GM21447 (cell line): Measurements from ENCODE around the gene TBCA.

Source experiments
- ATAC-seq: cut with Tn5 transposase; IDR thresholded peaks from one replicate; pipeline ENCODE4 v1.9.1; 2021; ENCODE audit not compliant: unreplicated experiment

TBCA gene

DNA sequence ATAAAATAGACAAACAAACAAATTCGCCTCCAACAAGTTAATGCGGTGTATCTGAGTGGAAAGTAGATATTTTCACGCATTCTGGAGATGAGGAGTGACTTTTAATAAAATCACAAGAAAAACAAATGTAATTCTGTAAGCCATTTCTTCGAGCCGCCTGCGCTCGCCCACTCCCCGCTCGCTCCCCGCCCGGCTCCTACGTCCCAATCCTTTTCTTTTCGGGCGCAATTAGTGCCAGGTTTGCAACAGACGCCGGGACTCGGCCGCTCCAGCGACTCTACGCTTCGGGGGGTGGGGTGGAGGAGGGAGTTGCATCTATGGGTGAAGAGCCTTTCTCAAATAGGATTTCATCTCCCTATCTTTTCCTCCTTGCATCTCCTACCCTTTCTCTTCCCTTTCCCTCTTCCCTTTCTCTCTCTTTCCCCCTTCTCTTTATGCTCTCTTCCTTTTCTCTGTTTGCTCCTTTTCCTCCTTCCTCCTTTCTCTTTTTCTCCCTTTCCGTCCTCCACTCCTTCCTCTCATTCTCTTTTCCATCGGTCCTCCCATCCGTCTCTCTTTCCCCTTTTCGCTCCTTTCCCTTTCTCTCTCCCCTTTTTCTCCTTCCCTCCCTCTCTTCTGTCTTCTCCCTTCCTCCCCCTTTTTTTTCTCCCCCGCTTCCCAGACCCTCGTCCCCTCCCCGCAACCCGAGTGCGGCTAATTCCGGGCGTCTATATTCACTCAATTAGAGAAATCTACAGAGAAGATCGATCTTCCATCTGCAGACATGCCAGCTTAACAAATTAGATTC, 131.6 kb downstream of the TBCA start:
- no peak for ATAC-seq

DNA sequence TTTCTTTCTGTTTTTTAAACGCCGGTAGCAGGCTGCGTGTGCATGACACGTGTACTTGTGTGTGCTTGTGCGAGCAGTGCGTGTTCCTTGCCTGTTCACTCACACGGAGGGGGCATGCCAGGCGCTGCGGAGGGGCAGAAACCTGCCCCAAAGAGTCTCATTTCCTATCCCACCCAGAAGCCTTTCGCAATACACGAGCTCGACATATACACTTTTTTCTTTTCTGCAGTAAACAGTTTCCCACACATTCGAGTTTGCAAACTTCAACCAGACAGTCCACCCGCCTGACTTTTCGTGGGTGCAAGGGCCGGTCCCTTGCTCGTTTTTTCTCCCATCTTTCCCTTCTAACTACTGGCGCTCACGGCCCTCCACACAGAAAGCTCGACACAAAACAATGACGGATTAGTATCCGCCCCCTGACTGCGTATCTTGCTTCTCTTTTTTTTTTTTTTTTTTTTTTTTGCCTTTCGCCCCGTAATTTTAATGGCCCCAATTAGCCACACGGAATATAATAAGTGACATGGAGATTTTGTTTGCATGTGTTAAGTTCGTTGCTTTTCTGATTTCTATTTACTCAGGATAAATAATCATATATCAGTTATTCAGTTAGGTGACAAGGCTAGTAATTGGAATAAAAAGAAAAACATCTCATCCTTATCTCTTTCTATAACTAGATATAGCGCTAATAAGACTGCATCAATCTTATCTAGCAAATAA, 132.3 kb downstream of the TBCA start:
- ATAC-seq = no peak

DNA sequence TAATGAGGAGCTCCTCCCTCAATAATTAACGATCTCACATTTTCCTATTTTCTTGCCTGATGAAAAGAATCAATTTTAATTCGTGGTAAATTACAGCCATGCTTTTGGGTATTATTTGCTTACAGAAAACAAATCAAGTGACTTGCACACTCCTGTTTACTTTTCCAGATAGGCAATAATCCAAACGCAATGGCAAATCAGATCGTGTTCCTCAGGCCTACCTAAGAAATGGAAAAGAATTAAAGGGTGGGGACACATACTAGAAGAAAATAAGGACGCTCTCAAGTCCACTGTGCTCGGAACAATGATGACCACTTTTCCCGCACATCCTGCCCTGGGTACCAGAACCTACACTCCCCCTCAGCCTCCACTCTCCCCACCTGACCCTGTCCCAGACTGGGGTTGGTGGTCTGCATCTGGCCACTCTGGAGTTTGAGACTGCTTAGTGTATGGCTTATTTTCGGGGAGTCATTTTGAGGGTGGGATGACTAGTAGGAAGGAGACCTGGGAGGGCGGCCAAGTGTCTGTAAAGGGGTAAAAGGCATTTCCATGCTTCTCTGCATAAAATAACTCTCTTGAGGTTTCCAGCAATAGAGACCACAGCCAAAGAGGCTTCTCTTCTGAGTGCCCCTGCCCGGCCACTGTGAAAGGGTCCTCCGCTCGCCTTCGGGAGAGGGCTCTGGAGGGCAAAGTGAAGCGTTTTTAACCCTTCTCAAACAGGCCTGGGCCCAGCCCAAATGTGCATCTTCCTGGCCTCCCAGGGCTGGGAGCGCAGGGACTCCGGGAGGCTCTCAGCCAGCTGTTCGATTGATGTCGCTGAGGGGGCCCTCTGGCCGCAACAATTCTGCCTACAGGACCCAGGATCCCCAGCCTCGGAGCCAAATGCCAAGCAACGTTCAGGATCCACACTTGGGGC, 133.1 kb downstream of the TBCA start:
- no peak for ATAC-seq

DNA sequence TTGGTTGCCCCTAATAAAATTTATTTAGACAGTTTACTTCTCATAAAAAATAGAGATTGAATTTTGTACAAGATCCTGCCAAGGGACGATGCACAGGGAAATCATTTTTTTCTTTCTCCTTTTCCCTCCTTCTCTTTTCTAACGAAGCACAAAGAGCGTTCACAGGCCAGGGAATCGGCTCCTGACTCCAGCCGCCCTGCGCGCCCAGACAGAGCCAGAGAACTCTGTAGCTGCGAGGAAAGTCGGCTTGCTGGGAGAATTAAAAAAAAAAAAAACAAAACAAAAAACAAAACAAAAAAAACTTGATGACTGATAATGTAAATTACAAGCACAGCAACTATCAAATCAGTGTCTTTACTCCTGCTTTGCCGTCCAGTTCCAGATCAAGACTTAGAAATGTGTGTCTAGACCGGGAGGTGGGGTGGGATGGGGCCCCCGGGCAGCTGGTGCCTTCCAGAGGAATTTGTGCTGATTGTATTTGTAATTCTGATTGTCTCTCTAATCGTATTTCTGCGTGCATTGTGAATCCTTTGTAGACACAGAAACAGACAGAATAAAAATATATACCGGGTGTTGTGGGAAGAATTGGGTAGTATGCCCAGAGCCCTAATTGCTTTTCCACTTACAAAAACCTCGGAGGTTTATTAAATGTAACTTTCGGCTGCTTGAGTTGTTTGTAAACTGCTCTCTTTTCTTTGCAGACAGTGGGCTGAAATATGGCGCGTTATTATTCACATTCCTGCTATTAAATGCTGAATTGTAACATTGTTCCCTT, 134.0 kb downstream of the TBCA start:
- ATAC-seq = no peak

DNA sequence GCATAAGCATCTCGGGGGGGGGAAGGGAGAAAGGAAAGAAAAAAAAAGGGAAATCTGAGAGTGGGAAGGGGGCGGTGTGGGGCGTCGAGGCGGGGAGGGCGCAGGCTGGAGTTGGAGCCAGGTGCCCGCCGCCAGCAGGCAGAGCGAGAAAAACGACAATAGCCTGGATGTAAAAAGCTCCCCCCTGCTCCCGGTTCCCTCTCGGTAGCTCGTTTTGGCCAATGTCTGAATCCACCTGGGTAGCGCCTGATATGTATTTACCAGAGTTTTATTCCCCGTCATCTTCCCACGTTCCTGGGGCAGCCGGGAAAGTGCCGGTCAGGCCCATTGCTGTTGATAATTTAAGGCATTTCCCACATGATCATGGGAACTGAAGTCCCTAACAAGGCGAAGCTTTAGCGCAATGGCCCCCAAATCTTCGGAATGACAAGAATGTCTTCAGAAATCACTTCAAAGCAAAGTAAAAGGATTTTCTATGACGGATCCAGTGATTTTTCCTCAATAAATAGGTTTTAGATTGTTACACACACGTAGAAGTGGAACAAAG, 134.7 kb downstream of the TBCA start:
- ATAC-seq = no peak
